Measurements from ENCODE around the gene C3orf85.

The C3orf85 gene

DNA sequence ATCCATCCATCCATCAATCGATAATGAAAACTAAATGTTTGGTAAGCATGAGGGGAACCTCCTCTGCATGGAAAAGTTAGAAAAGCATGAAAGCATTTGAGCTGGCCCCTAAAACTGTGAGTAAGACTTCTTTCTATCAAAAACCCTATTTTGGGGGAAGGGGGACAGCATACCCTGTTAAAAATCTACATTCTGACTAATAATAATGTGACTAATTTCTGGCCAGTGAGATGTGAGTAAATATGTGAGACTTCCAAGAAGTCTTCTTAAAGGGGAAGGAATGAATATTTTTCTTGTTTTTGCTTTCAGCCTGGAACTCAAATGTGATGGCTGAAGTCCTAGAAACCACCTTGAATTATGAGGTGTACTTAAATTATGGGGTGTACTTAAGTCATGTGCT lies 54.9 kb downstream of the C3orf85 start:
- TF ChIP-seq, protein P1, sequence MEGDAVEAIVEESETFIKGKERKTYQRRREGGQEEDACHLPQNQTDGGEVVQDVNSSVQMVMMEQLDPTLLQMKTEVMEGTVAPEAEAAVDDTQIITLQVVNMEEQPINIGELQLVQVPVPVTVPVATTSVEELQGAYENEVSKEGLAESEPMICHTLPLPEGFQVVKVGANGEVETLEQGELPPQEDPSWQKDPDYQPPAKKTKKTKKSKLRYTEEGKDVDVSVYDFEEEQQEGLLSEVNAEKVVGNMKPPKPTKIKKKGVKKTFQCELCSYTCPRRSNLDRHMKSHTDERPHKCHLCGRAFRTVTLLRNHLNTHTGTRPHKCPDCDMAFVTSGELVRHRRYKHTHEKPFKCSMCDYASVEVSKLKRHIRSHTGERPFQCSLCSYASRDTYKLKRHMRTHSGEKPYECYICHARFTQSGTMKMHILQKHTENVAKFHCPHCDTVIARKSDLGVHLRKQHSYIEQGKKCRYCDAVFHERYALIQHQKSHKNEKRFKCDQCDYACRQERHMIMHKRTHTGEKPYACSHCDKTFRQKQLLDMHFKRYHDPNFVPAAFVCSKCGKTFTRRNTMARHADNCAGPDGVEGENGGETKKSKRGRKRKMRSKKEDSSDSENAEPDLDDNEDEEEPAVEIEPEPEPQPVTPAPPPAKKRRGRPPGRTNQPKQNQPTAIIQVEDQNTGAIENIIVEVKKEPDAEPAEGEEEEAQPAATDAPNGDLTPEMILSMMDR (conservative IDR thresholded peaks at IDR 0.05; ENCODE audit: low read length), result no peak
- H3K4me3 ChIP-seq (ENCODE audit: low read length), result no peak overlapping the region

GRCh38 chr3:109195815-109196214 lies 59.3 kb downstream of the C3orf85 start:
- H3K4me3 ChIP-seq (ENCODE audit: low read length), result no peak overlapping the region
- no peak for DNase-seq (ENCODE audit: low read depth)
- TF ChIP-seq, protein P1 (conservative IDR thresholded peaks at IDR 0.05; ENCODE audit: low read length), result no peak

More for the DNA sequence above, 54.9 kb downstream of the C3orf85 start:
- no peak for DNase-seq (ENCODE audit: low read depth)
